CD4-positive, alpha-beta T cell treated with Interleukin-4 for 1 hour (primary cell): ENCODE data around the gene CBFA2T3.

ENCODE experiments used
- DNase-seq, 2 donors: peaks; one replicate each; pipeline ENCODE4 v3.0.0-alpha.2; 2020 to 2022

The CBFA2T3 gene

DNA sequence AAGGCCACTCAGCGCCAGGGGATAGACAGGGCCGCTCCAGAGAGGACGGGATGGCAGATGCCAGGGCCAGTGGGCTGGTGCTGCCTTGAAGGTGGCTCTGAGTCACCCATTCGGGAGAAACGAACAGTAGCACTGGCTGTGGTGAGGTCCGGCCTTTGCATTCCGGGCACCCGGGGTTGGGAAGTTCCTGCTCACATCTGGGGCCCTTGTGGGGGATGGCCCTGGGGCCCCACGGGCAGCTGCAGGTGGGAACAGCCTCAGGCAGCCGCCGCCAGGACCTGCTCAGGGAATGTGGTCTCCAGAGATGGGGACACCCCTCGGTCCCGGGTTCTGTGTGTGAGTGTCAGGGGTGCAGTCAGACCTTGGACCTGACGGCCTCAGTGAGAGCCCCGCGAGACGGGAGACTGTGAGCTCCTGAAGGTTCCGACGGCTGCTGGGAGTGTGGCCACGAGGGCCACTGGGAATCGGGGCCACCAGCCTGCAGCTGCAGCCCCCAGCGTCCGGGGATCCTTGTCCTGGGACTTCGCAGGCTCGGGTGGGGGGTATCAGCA lies 1.4 kb downstream of the CBFA2T3 start:
- peak in 1 of 2 donors; percentile 47 for DNase-seq

DNA sequence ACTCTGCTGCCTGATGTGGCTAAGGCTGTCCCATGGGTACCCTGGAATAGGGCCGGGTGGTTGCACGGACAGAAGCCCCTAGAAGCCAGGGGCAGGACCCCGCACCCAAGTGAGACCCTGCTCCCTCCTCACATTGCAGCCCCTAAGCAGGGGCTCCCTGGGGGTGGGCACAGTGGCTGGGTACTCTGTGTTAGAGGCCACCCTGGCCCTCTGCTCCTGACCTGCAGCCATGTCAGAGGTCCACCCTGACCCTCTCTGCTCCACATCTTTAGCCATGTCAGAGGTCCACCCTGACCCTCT lies 2.1 kb downstream of the CBFA2T3 start:
- no peak for DNase-seq

GRCh38 chr16:88974080-88974915 lies 2.7 kb downstream of the CBFA2T3 start:
- no peak for DNase-seq

DNA sequence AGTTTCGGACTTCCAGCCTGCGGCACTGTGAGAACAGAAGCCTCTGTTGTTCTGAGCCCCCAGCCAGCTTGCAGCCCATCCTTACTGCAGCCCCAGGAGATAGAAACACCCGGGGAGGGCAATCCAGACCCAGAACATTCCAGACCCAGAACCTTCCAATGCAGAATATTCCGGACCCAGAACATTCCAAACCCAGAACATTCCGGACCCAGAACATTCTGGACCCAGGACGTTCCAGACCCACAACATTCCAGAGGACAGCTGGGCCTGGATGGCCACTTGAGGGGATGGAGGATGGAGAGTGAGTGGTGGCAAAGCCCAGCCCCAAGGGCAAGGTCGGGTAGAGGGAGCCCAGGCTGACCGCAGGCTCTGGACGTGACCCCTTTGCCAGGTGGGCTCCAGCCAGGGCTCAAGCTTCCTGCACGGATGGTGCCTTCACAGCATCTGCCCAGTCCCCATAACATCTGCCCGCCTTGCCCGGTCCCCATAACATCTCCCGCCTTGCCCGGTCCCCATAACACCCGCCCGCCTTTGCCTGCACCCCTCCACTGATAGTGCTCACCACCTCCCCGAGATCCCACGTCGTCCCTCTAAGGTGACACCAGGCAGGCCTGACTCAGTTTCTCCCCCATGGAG lies 3.5 kb downstream of the CBFA2T3 start:
- no peak for DNase-seq

DNA sequence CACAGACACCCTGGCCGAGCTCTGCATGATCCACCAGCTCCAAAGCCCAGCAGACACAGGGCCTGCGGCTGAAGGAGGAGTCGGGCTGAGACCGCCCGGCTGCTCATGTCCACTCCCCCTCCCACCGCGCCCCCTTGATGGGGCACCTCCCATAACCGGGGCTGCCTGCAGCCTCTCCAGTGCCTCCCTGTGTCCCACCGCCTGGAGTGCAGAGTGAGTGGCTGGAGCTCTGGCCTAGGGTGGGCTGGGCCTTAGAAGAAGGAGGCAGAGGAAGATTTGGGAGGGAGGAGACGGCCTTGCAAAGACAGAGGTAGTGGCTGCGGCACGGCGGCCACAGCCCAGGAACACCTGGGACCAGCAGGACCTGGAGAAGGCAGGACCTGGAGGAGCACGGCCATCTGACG lies 4.0 kb downstream of the CBFA2T3 start:
- DNase-seq: no peak

- DNase-seq: no peak
Observed at GRCh38 chr16:88972349-88972748, 4.7 kb downstream of the CBFA2T3 start.

- peak; percentile 23 to 78 for DNase-seq
Observed at GRCh38 chr16:88971371-88972097, 5.5 kb downstream of the CBFA2T3 start.

GRCh38 chr16:88970539-88971065 lies 6.4 kb downstream of the CBFA2T3 start:
- DNase-seq: no peak

DNA sequence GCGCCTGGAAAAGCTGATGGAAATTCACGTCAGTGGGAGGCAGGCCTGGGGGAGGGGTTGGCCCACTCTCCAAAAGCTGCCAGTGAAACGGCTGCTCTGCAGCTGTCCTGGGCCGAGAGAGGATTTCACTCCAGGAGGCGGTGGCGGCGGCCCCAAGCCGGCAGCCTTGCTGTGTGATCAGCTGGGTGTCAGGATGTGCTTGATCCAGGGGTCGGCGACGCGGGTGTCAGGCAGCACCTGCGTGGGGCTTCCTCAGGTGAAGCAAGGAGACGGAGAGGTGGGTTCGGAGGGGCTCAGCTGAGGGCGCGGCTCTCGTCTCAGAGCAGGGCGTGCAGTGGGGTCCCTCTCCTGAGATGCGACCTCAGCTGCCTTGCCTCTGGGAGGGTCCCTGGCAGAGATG lies 7.0 kb downstream of the CBFA2T3 start:
- no peak for DNase-seq

GRCh38 chr16:88969361-88969831 lies 7.6 kb downstream of the CBFA2T3 start:
- DNase-seq: no peak

GRCh38 chr16:88968589-88969280 lies 8.3 kb downstream of the CBFA2T3 start:
- no peak for DNase-seq

DNA sequence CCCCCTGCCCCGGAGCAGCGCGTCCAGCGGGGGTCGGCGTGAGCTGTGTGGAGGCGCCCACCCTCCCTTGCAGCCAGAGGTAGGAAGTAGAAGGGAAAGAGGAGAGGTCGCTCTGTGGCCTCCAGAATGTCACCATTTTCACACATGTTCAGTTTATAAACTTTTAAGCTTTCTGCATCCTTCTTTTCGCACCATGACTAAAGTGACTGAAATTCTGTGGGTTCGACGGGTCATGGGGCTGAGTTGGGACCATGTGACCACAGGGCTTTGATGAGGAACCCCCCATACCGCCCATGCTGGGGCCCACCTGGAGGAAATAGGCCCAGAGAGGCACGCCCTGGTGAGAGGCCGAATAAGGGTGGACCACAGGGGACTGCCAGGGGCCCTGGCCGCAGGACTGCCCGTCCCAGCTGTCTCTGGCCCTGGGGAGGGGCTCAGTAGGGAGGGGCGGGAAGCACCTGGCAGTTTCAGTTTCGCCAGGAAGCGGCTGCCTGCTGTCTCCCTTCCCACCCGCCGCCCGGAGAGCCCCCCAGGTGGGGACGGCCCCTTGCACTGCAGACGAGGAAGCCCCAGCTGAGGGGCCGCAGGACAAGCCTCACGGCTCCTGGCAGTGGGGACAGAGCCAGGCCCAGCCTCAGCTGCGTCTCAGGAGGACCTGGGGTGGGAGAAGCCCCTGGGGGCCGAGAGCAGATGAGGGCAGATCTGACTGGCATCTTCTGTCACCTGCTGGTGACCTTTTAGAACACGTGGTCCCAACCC lies 9.0 kb downstream of the CBFA2T3 start:
- DNase-seq: peak in 1 of 2 donors; percentile 63

DNA sequence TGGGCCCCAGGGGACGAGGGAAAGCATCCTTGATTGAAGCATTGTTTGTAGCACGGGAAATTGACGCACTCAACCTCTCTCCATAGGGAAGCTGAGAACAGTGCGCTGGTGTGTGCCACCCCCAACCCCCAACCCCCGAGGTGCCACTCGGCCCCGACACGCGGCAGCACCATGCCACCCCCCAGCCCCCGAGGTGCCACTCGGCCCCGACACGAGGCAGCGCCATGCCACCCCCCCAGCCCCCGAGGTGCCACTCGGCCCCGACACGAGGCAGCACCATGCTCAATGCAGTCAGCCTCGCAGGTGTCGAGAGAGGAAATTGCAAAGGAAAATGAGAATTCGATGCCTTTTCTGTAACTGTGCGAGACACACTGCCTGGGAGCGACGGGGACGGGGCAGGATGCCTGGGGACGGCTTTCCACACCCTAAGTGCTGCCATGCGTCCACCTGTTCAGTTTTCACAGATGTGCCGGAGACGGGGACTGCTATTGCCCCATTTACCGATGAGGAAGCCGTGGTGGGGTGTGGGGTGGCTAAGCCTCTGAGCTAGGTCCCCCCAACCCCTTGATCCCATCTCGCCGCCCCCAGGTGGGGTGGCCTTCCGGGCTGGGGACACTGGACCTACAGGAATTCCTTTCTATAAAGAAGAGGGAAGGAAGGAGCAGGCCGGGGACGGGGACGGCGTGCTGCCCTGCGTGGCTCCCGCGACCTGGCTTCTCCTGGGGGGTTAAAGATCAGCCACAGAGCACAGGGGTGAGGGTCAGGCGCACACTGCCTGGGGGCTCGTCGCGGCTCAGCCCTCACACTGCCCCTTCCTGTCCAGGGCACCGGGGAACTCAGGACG lies 9.8 kb downstream of the CBFA2T3 start:
- DNase-seq: no peak

GRCh38 chr16:88965826-88966480 lies 11.1 kb downstream of the CBFA2T3 start:
- DNase-seq: no peak

GRCh38 chr16:88965411-88965810 lies 11.6 kb downstream of the CBFA2T3 start:
- DNase-seq: no peak

DNA sequence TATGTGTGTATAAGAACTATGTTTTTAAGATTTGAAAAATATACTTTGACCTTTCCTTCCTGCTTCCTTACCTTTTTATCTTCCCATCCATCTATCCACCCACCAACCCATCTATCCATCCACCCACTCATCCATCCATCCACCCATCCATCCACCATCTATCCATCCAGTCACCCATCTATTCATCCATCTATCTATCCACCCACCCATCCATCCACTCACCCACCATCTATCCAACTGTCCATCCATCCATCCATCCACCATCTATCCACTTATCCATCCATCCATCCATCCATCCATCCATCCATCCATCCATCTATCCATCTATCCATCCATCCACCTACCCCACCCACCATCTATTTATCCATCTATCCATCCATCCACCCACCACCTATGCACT lies 12.4 kb downstream of the CBFA2T3 start:
- no peak for DNase-seq

GRCh38 chr16:88963583-88963982 lies 13.4 kb downstream of the CBFA2T3 start:
- DNase-seq: no peak

GRCh38 chr16:88962478-88963152 lies 14.4 kb downstream of the CBFA2T3 start:
- DNase-seq: no peak

GRCh38 chr16:88961011-88961410 lies 16.0 kb downstream of the CBFA2T3 start:
- no peak for DNase-seq

GRCh38 chr16:88960516-88960915 lies 16.5 kb downstream of the CBFA2T3 start:
- no peak for DNase-seq
